Heart left ventricle (tissue), 16 donors: ENCODE measurements around the gene GALNT8. TPM values are rescaled to one million over a fixed set of nuclear protein-coding genes. Genes with fewer than 3 reads are reported as not detected.

Experiments
- ATAC-seq, 4 donors: fragments of 200-7000 bp; cut with Tn5 transposase; one replicate each; pipeline ENCODE4 v1.9.1; 2020 to 2022; ENCODE audit warnings: moderate library complexity in 4 of 4, mild to moderate bottlenecking in 3 of 4, moderate number of reproducible peaks in 1 of 4
- DNase-seq, 5 donors: peaks; one replicate each; pipeline ENCODE4 v3.0.0-alpha.2; 2020
- H3K27ac ChIP-seq, 12 donors: fragments of 200-600 bp; sonication (generic) in 4 of 12; one replicate each; pipeline versions ENCODE4 v1.5.0 to v1.8.0; 2016 to 2022; ENCODE audit warnings: mild to moderate bottlenecking in 2 of 12
- H3K27me3 ChIP-seq, 9 donors: fragments of 200-600 bp; sonication (generic) in 2 of 9; one replicate each; pipeline versions ENCODE4 v1.5.1 to v1.8.0; 2016 to 2022; ENCODE audit warnings: mild to moderate bottlenecking in 3 of 9
- H3K36me3 ChIP-seq, 9 donors: fragments of 200-600 bp; sonication (generic) in 2 of 9; one replicate each; pipeline versions ENCODE4 v1.5.0 to v1.8.0; 2018 to 2022; ENCODE audit warnings: mild to moderate bottlenecking in 2 of 9
- H3K4me1 ChIP-seq, 12 donors: fragments of 200-600 bp; sonication (generic) in 4 of 12; one replicate each; pipeline versions ENCODE4 v1.5.0 to v1.8.0; 2016 to 2022; ENCODE audit warnings: mild to moderate bottlenecking in 3 of 12
- H3K4me3 ChIP-seq, 12 donors: fragments of 200-600 bp; sonication (generic) in 4 of 12; one replicate each; pipeline versions ENCODE4 v1.5.0 to v1.8.0; 2017 to 2022; ENCODE audit warnings: mild to moderate bottlenecking in 9 of 12, moderate library complexity in 4 of 12
- H3K9me3 ChIP-seq, 12 donors: fragments of 200-600 bp; sonication (generic) in 4 of 12; one replicate each; pipeline versions ENCODE4 v1.5.0 to v1.8.0; 2016 to 2022; ENCODE audit warnings: mild to moderate bottlenecking in 1 of 12
- POLR2A ChIP-seq, 2 donors: fragments of 450-650 bp; IDR thresholded peaks; one replicate each; pipeline ENCODE4 v1.6.1; 2017; ENCODE audit warnings: antibody characterized with exemption in 2 of 2, mild to moderate bottlenecking in 2 of 2, moderate library complexity in 2 of 2
- WGBS, 4 donors: extraction: QIAGEN DNeasy Blood & Tissue Kit in 2 of 4; methylation state at CpG; one replicate each; pipeline versions ENCODE4 v1.1.5 to v1.1.7; 2013 to 2018; 5-methylcytosine and 5-hydroxymethylcytosine counted together
- intact Hi-C, 10 donors: fragments of 100-400 bp; cut with DNase I; formaldehyde crosslinking; loops; one replicate each; pipeline versions ENCODE4 v1.11.1 to v1.14.2; 2022
- polyA plus RNA-seq, 2 donors: library from polyadenylated mRNA; stranded (reverse); fragments of 200-250 nt; gene quantifications; one replicate each; pipeline ENCODE4 v1.2.3, GENCODE V29; 2013
- total RNA-seq, 9 donors: library from RNA; depleted of rRNA in 2 of 9; stranded (reverse); fragments of >200 nt in 2 of 9; fragmentation: NEBNext Ultra II Directional in 3 of 9; extraction: Animal tissue kit (Norgen Biotek cat#: 25700) in 3 of 9; gene quantifications; one replicate each; pipeline versions ENCODE4 v1.1.0 to v1.2.4, GENCODE V29; 2016 to 2023
- TF ChIP-seq, protein P1 (sequence below), 12 donors: fragments of 200-600 bp; sonication (generic) in 4 of 12; IDR thresholded peaks; one replicate each; pipeline versions ENCODE4 v1.5.0 to v1.8.0; 2018 to 2022; ENCODE audit warnings: antibody characterized with exemption in 12 of 12, mild to moderate bottlenecking in 5 of 12
- donor health status: ischemic (EF 13 %, LVEDD 7.1; RV severe dilation, severe dysfunction).
- donor health status: healthy with polysubstance abuse.
- donor health status: DM: no; HTN: yes; CAD: no.
- donor health status: DM: no; HTN: no; CAD: no.
- donor health status: ischemic (EF 25% LVEDD 6.9; RV normal size, moderate dysfunction).
- donor health status: ischemic (EF 25% LVEDD 5.7; RV mildly dilated, moderate dysfunction).
- donor health status: healthy.
- donor health status: DM: yes; HTN: yes; CAD: no.
- donor health status: ischemic (EF 35%, LVEDD 5.7; RV mildly dilated, moderate dysfunction).
- donor health status: nonischemic (EF 11% LVEDD 7.7; RV severe dilation, severe dysfunction).
- donor health status: DM: yes; HTN: yes; CAD: no.
- donor health status: PGD.
- donor health status: ischemic (EF 29% LVEDD 5.4; RV normal size, mild dysfunction).
- donor health status: nonischemic (EF 23%, LVEDD 6.1; RV moderate dilation, normal function).

The GALNT8 gene
- total and polyA plus RNA-seq, 11 donors, result 0.35 to 2.6 (median 0.94) TPM

DNA sequence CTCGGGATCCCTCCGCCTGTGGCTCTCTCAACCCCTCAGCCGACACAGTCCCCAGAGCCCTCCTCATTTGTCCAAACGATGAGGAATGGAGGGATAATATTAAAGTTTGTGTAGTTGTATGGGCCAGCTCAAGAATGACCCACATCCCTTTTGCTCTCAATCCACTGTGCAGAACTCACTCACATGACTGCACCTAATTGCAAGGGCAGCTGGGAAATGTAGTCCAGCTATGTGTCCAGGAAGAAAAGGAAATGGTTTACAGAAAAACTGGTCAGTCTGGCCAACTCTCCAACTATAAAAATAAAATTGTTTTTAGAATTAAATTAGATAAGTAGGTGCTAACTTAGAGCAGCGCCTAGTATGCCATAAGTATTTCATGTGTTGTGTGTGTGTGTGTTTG is 66.6 kb downstream of the GALNT8 start:
- Histone ChIP-seq H3K4me3 (no peak overlapping the region), H3K9me3 (peaks cover 0 to 19% (median 0%) of the 10 kb centered on the region in 12 donors), H3K27ac (no peak overlapping the region), H3K4me1 (no peaks in the 10 kb centered on the region), H3K36me3 (no peaks in the 10 kb centered on the region), H3K27me3 (no peaks in the 10 kb centered on the region)
- TF ChIP-seq POLR2A (IDR thresholded peaks at IDR 0.05), result no peak
- TF ChIP-seq, protein P1, sequence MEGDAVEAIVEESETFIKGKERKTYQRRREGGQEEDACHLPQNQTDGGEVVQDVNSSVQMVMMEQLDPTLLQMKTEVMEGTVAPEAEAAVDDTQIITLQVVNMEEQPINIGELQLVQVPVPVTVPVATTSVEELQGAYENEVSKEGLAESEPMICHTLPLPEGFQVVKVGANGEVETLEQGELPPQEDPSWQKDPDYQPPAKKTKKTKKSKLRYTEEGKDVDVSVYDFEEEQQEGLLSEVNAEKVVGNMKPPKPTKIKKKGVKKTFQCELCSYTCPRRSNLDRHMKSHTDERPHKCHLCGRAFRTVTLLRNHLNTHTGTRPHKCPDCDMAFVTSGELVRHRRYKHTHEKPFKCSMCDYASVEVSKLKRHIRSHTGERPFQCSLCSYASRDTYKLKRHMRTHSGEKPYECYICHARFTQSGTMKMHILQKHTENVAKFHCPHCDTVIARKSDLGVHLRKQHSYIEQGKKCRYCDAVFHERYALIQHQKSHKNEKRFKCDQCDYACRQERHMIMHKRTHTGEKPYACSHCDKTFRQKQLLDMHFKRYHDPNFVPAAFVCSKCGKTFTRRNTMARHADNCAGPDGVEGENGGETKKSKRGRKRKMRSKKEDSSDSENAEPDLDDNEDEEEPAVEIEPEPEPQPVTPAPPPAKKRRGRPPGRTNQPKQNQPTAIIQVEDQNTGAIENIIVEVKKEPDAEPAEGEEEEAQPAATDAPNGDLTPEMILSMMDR (IDR thresholded peaks at IDR 0.05), result no peak
- intact Hi-C loops, result no loop called here
- no peak for DNase-seq
- ATAC-seq, result no peak
- 87 to 93% (median 90%) methylated on average over 5 of the region's 5 CpGs for WGBS, 4 donors

DNA sequence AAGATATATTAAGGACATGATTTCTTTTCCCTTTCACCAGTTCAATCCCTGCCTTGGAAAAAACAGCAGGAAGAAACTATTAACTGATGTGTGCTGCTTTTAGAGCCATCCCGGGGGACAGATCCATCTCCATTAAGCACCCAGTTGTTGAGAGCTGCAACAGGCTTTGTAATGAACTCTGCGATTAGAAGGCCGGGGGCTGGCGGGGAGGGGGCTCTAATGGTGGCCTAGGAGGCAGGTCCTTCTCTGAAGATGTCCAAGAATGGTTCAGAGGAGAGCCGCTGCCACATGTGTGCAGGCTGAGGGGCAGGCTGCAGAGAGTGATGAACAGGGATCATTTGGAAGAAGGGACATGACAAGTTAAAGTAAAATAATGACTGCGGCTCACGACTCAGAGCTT is 67.8 kb downstream of the GALNT8 start:
- ATAC-seq, result no peak
- intact Hi-C loops, result no loop called here

DNA sequence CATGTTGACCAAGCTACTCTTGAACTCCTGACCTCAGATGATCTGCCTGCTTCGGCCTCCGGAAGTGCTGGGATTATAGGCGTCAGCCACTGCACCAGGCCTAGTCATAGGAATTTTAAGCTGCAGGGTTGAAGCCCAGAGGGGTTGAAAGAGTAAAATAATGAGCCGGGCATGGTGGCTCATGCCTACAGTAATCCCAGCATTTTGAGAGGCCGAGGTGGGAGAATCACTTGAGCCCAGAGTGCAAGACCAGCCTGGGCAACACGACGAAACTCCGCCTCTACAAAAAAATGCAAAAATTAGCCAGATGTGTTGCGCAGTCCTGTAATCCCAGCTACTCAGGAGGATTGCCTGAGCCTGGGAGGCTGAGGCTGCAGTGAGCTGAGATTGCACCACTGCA is 69.6 kb downstream of the GALNT8 start:
- intact Hi-C loops, result no loop called here
- WGBS, 4 donors, result 89 to 97% (median 96%) methylated on average over 9 of the region's 9 CpGs

More for the DNA sequence above, 67.8 kb downstream of the GALNT8 start:
- Histone ChIP-seq H3K4me3 (no peak overlapping the region), H3K27ac (no peak overlapping the region), H3K36me3 (no peaks in the 10 kb centered on the region), H3K4me1 (no peaks in the 10 kb centered on the region), H3K9me3 (peaks cover 0 to 22% (median 0%) of the 10 kb centered on the region in 12 donors), H3K27me3 (no peaks in the 10 kb centered on the region)
- WGBS, 4 donors, result 66 to 83% (median 77%) methylated on average over 7 of the region's 7 CpGs
- DNase-seq, result no peak
- TF ChIP-seq, protein P1 (IDR thresholded peaks at IDR 0.05), result no peak

DNA sequence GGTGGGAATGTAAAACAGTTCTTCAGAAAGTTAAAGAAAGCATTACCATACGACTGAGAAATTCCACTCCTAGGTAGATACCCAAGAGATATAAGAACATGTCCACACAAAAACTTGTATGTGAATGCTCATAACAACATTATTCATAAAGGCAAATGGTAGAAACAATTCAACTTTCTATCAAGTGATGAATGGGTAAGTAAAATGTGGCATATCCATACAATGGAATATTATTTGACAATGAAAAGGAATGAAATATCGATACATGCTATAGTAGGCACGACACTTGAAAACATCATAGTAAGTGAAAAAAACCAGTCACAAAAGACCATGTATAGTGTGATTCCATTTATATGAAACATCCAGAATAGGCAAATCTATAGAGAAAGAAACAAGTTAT is 71.3 kb downstream of the GALNT8 start:
- Histone ChIP-seq H3K36me3 (no peaks in the 10 kb centered on the region), H3K4me3 (no peak overlapping the region), H3K4me1 (no peaks in the 10 kb centered on the region), H3K27ac (no peak overlapping the region), H3K27me3 (peaks cover 0 to 2% (median 0%) of the 10 kb centered on the region in 9 donors), H3K9me3 (peaks cover 0 to 16% (median 0%) of the 10 kb centered on the region in 12 donors)
- TF ChIP-seq, protein P1 (IDR thresholded peaks at IDR 0.05), result no peak
- TF ChIP-seq POLR2A (IDR thresholded peaks at IDR 0.05), result no peak
- ATAC-seq, result no peak
- DNase-seq, result no peak
- intact Hi-C loops, result no loop called here
- 94 to 99% (median 96%) methylated on average over 3 of the region's 3 CpGs for WGBS, 4 donors

More for the DNA sequence above, 69.6 kb downstream of the GALNT8 start:
- no peak for TF ChIP-seq POLR2A (IDR thresholded peaks at IDR 0.05)
- TF ChIP-seq, protein P1 (IDR thresholded peaks at IDR 0.05), result no peak
- Histone ChIP-seq H3K36me3 (no peaks in the 10 kb centered on the region), H3K4me3 (no peak overlapping the region), H3K9me3 (peaks cover 0 to 16% (median 0%) of the 10 kb centered on the region in 12 donors), H3K4me1 (no peaks in the 10 kb centered on the region), H3K27ac (no peak overlapping the region), H3K27me3 (no peaks in the 10 kb centered on the region)
- ATAC-seq (no peak), DNase-seq (no peak)
